Suppressor macrophage treated with lipopolysaccharide for 1 hour (primary cell): ENCODE measurements around the gene UVSSA.

ENCODE experiments used
- DNase-seq, 3 donors: peaks; one replicate each; pipeline ENCODE4 v3.0.0-alpha.2; 2020 to 2022

UVSSA gene

GRCh38 chr4:1350169-1350520, 3.1 kb downstream of the UVSSA start:
- DNase-seq = no peak

- peak; percentile 80 to 91 (median 87) for DNase-seq
These were observed 5.0 kb downstream of the UVSSA start for GRCh38 chr4:1351854-1352566.

GRCh38 chr4:1352567-1352900, 5.5 kb downstream of the UVSSA start:
- DNase-seq = no peak

- DNase-seq = no peak
These were observed 6.4 kb downstream of the UVSSA start for GRCh38 chr4:1353186-1354055.

- no peak for DNase-seq
These were observed 7.4 kb downstream of the UVSSA start for GRCh38 chr4:1354136-1354982.

- no peak for DNase-seq
These were observed 7.9 kb downstream of the UVSSA start for GRCh38 chr4:1354983-1355275.

GRCh38 chr4:1355378-1355777, 8.4 kb downstream of the UVSSA start:
- DNase-seq = no peak

- DNase-seq = peak; percentile 66 to 80 (median 68)
These were observed 9.4 kb downstream of the UVSSA start for GRCh38 chr4:1356181-1356998.

- no peak for DNase-seq
These were observed 10.6 kb downstream of the UVSSA start for GRCh38 chr4:1357356-1358248.

GRCh38 chr4:1358421-1359143, 11.6 kb downstream of the UVSSA start:
- DNase-seq = no peak

- DNase-seq = no peak
These were observed 12.1 kb downstream of the UVSSA start for GRCh38 chr4:1359144-1359501.

GRCh38 chr4:1359976-1360375, 13.0 kb downstream of the UVSSA start:
- DNase-seq = no peak

- DNase-seq = no peak
These were observed 13.6 kb downstream of the UVSSA start for GRCh38 chr4:1360423-1361283.

GRCh38 chr4:1361431-1361830, 14.4 kb downstream of the UVSSA start:
- DNase-seq = no peak

GRCh38 chr4:1362046-1362445, 15.0 kb downstream of the UVSSA start:
- DNase-seq = no peak

GRCh38 chr4:1362521-1362920, 15.5 kb downstream of the UVSSA start:
- DNase-seq = no peak

GRCh38 chr4:1363513-1363912, 16.5 kb downstream of the UVSSA start:
- DNase-seq = no peak

- no peak for DNase-seq
These were observed 17.2 kb downstream of the UVSSA start for GRCh38 chr4:1364217-1364616.

- no peak for DNase-seq
These were observed 17.7 kb downstream of the UVSSA start for GRCh38 chr4:1364748-1365147.
